ENCODE data around the gene CTDP1.
A peak's percentile ranks its signal among the peaks of the same experiment; 100 is the strongest.

The CTDP1 gene

GRCh38 chr18:79784071-79784913 is 104.7 kb downstream of the CTDP1 start:
- DNase-seq (ENCODE audit: low read depth) = no peak

- peak; percentile 9 for DNase-seq (ENCODE audit: low read depth)
These were observed 105.6 kb downstream of the CTDP1 start for GRCh38 chr18:79784965-79785770.

GRCh38 chr18:79785831-79786230 is 106.2 kb downstream of the CTDP1 start:
- DNase-seq (ENCODE audit: low read depth) = no peak

- DNase-seq (ENCODE audit: low read depth) = no peak
These were observed 106.7 kb downstream of the CTDP1 start for GRCh38 chr18:79786304-79786703.

GRCh38 chr18:79786786-79787526 is 107.4 kb downstream of the CTDP1 start:
- peak; percentile 10 for DNase-seq (ENCODE audit: low read depth)

GRCh38 chr18:79787527-79787864 is 107.9 kb downstream of the CTDP1 start:
- no peak for DNase-seq (ENCODE audit: low read depth)

GRCh38 chr18:79787865-79788733 is 108.5 kb downstream of the CTDP1 start:
- no peak for DNase-seq (ENCODE audit: low read depth)

GRCh38 chr18:79788734-79789085 is 109.1 kb downstream of the CTDP1 start:
- DNase-seq (ENCODE audit: low read depth) = no peak

- no peak for DNase-seq (ENCODE audit: low read depth)
These were observed 109.7 kb downstream of the CTDP1 start for GRCh38 chr18:79789091-79789891.

- DNase-seq (ENCODE audit: low read depth) = no peak
These were observed 110.6 kb downstream of the CTDP1 start for GRCh38 chr18:79789901-79790890.

- DNase-seq (ENCODE audit: low read depth) = peak; percentile 88
These were observed 111.7 kb downstream of the CTDP1 start for GRCh38 chr18:79790996-79791972.

GRCh38 chr18:79792096-79792987 is 112.7 kb downstream of the CTDP1 start:
- DNase-seq (ENCODE audit: low read depth) = no peak

- DNase-seq (ENCODE audit: low read depth) = no peak
These were observed 113.4 kb downstream of the CTDP1 start for GRCh38 chr18:79792988-79793355.

GRCh38 chr18:79794846-79795245 is 115.2 kb downstream of the CTDP1 start:
- no peak for DNase-seq (ENCODE audit: low read depth)

- DNase-seq (ENCODE audit: low read depth) = no peak
These were observed 115.8 kb downstream of the CTDP1 start for GRCh38 chr18:79795446-79795845.

GRCh38 chr18:79796016-79796415 is 116.4 kb downstream of the CTDP1 start:
- DNase-seq (ENCODE audit: low read depth) = no peak

Data from GM04504 (cell line).